ENCODE data around the gene MYO5B. TPM values are rescaled to one million over a fixed set of nuclear protein-coding genes. Genes with fewer than 3 reads are reported as not detected.
"Not testable (repeated sequence)": the region's sequence is repeated elsewhere in the genome, so short reads cannot be mapped to it uniquely, and the experiment has no call there.

MYO5B gene
- polyA plus RNA-seq, 1 experiment = 0.18 TPM

- POLR2A ChIA-PET = no interaction called here
- no peak for DNase-seq (ENCODE audit: low read depth)
Measured at GRCh38 chr18:49795612-49796552, 399.1 kb downstream of the MYO5B start.

GRCh38 chr18:49794743-49795142, 400.2 kb downstream of the MYO5B start:
- CTCF ChIA-PET = interaction anchor here (1.0 to 1.8 kb wide), 3 partner anchors 10 to 238 kb away, joined by 3 to 4 read pairs (median 4); no protein-coding TSS in a partner anchor
- TF ChIP-seq CTCF (IDR thresholded peaks at IDR 0.05; ENCODE audit: insufficient read depth, low read depth, low read length) = no peak
- no peak for DNase-seq (ENCODE audit: low read depth)
- Histone ChIP-seq H3K36me3 (ENCODE audit: control insufficient read depth, insufficient read depth, low read length) (peaks cover 5% of the 10 kb centered on the region), H3K4me3 (ENCODE audit: low read depth, low read length) (no peak overlapping the region), H3K27me3 (ENCODE audit: control insufficient read depth, insufficient read depth, low read length) (no peaks in the 10 kb centered on the region)
- POLR2A ChIA-PET = no interaction called here

More at GRCh38 chr18:49795612-49796552, 399.1 kb downstream of the MYO5B start:
- CTCF ChIA-PET = interaction anchor here (1.2 to 1.7 kb wide), 2 partner anchors 16 to 62 kb away, joined by 3 to 4 read pairs; no protein-coding TSS in a partner anchor
- Histone ChIP-seq H3K27me3 (ENCODE audit: control insufficient read depth, insufficient read depth, low read length) (no peaks in the 10 kb centered on the region), H3K4me3 (ENCODE audit: low read depth, low read length) (no peak overlapping the region), H3K36me3 (ENCODE audit: control insufficient read depth, insufficient read depth, low read length) (no peaks in the 10 kb centered on the region)
- TF ChIP-seq CTCF (IDR thresholded peaks at IDR 0.05; ENCODE audit: insufficient read depth, low read depth, low read length) = no peak

GRCh38 chr18:49789560-49790134, 405.3 kb downstream of the MYO5B start:
- H3K27me3 ChIP-seq (ENCODE audit: control insufficient read depth, insufficient read depth, low read length); H3K4me3 ChIP-seq (ENCODE audit: low read depth, low read length); H3K36me3 ChIP-seq (ENCODE audit: control insufficient read depth, insufficient read depth, low read length); DNase-seq (ENCODE audit: low read depth); POLR2A ChIA-PET: not testable (repeated sequence)
- CTCF ChIA-PET = interaction anchor here (1.7 kb wide), 1 partner anchor 69 kb away, joined by 7 read pairs; no protein-coding TSS in a partner anchor

- no peak for DNase-seq (ENCODE audit: low read depth)
- H3K27me3 ChIP-seq (ENCODE audit: control insufficient read depth, insufficient read depth, low read length) = no peaks in the 10 kb centered on the region
- CTCF ChIA-PET = interaction anchor here (1.7 kb wide), 1 partner anchor 70 kb away, joined by 7 read pairs; no protein-coding TSS in a partner anchor
- POLR2A ChIA-PET = no interaction called here
- TF ChIP-seq CTCF (IDR thresholded peaks at IDR 0.05; ENCODE audit: insufficient read depth, low read depth, low read length) = no peak
- peaks cover 7% of the 10 kb centered on the region for H3K36me3 ChIP-seq (ENCODE audit: control insufficient read depth, insufficient read depth, low read length)
- no peak overlapping the region for H3K4me3 ChIP-seq (ENCODE audit: low read depth, low read length)
Measured at GRCh38 chr18:49788327-49788898, 406.5 kb downstream of the MYO5B start.

GRCh38 chr18:49786019-49786720, 408.8 kb downstream of the MYO5B start:
- TF ChIP-seq CTCF (IDR thresholded peaks at IDR 0.05; ENCODE audit: insufficient read depth, low read depth, low read length) = no peak

More at GRCh38 chr18:49786019-49786720, 408.8 kb downstream of the MYO5B start:
- H3K36me3 ChIP-seq (ENCODE audit: control insufficient read depth, insufficient read depth, low read length) = peaks cover 7% of the 10 kb centered on the region
- no peak for DNase-seq (ENCODE audit: low read depth)
- H3K27me3 ChIP-seq (ENCODE audit: control insufficient read depth, insufficient read depth, low read length) = no peaks in the 10 kb centered on the region
- CTCF ChIA-PET = no interaction called here
- H3K4me3 ChIP-seq (ENCODE audit: low read depth, low read length) = no peak overlapping the region
- POLR2A ChIA-PET = no interaction called here
